H1 (cell line): Measurements from ENCODE around the gene PIK3R4. TPM values are rescaled to one million over a fixed set of nuclear protein-coding genes. Genes with fewer than 3 reads are reported as not detected.

ENCODE experiments used
- CTCF ChIA-PET: fragments of 300-600 bp; sonication (Branson Sonifier 250); formaldehyde crosslinking; loops from one replicate; lab custom pipeline; 2021; ENCODE audit not compliant: partially characterized antibody; lab: Charles Lee
- POLR2A ChIA-PET: fragments of 300-600 bp; sonication (Branson Sonifier 250); formaldehyde crosslinking; loops from one replicate; lab custom pipeline; 2021; ENCODE audit warnings: inconsistent platforms; ENCODE audit not compliant: partially characterized antibody; lab: Charles Lee
- DNase-seq, 2 experiments: peaks; one replicate each; pipeline versions ENCODE4 v3.0.0 to v3.0.0-alpha.2; 2010 to 2022; ENCODE audit warnings: low spot score in 2 of 2, low read depth in 1 of 2, mixed read lengths in 1 of 2
- FAIRE-seq: peaks from 2 replicates; lab custom pipeline; 2011; peaks lifted over from hg19 to GRCh38; lab: Jason Lieb, UNC
- H2AFZ ChIP-seq: 2 replicates; pipeline ENCODE4 v1.8.1; 2012; ENCODE audit warnings: low read length, inconsistent platforms
- H2AK5ac ChIP-seq: 2 replicates; pipeline ENCODE4 v1.6.1; 2013; ENCODE audit warnings: low read depth, low read length
- H2BK120ac ChIP-seq: replicated peaks from 2 replicates; pipeline ENCODE3; 2013; ENCODE audit warnings: low read depth, low read length, inconsistent platforms
- H2BK12ac ChIP-seq: 2 replicates; pipeline ENCODE4 v1.6.1; 2013; ENCODE audit warnings: low read depth, low read length
- H2BK15ac ChIP-seq: 2 replicates; pipeline ENCODE4 v1.6.1; 2013; ENCODE audit warnings: low read length
- H2BK20ac ChIP-seq: 2 replicates; pipeline ENCODE4 v1.6.1; 2013; ENCODE audit warnings: low read length
- H2BK5ac ChIP-seq: 2 replicates; pipeline ENCODE4 v1.6.1; 2013; ENCODE audit warnings: low read depth, low read length
- H3K14ac ChIP-seq: 2 replicates; pipeline ENCODE4 v1.6.1; 2013; ENCODE audit warnings: inconsistent platforms; ENCODE audit not compliant: insufficient read length
- H3K18ac ChIP-seq: 2 replicates; pipeline ENCODE4 v1.6.1; 2013; ENCODE audit warnings: low read length; ENCODE audit errors: extremely low read depth
- H3K23ac ChIP-seq: 2 replicates; pipeline ENCODE4 v1.6.1; 2013; ENCODE audit warnings: inconsistent platforms; ENCODE audit not compliant: insufficient read length
- H3K23me2 ChIP-seq: 2 replicates; pipeline ENCODE4 v1.6.1; 2013; ENCODE audit warnings: low read depth, low read length
- H3K27ac ChIP-seq: 2 replicates; pipeline ENCODE4 v1.6.1; 2011; ENCODE audit warnings: low read depth, low read length, inconsistent platforms
- H3K27me3 ChIP-seq, 4 experiments: replicated peaks in 1 of 4; 1 replicate in 1 of 4; 2 replicates in 3 of 4; pipeline versions ENCODE4 v1.6.1 to v1.8.1; 2011 to 2013; ENCODE audit warnings: low read length in 3 of 4, mild to moderate bottlenecking in 3 of 4, inconsistent platforms in 2 of 4, mixed read lengths in 2 of 4, moderate library complexity in 1 of 4; ENCODE audit not compliant: control insufficient read depth in 3 of 4, insufficient read depth in 3 of 4; ENCODE audit errors: extremely low read depth in 1 of 4
- H3K36me3 ChIP-seq, 4 experiments: 2 replicates each; pipeline versions ENCODE4 v1.6.1 to v1.8.1; 2011 to 2013; ENCODE audit warnings: mild to moderate bottlenecking in 4 of 4, low read length in 3 of 4, moderate library complexity in 2 of 4, control low read depth in 1 of 4, inconsistent platforms in 1 of 4; ENCODE audit not compliant: insufficient read depth in 4 of 4, control insufficient read depth in 2 of 4
- H3K4ac ChIP-seq: replicated peaks from 2 replicates; pipeline ENCODE3; 2013; ENCODE audit warnings: low read length, low read depth, mixed read lengths, inconsistent platforms; ENCODE audit not compliant: insufficient read length
- H3K4me1 ChIP-seq, 4 experiments: replicated peaks in 1 of 4; 1 replicate in 1 of 4; 2 replicates in 3 of 4; pipeline versions ENCODE4 v1.6.1 to v1.8.1; 2011 to 2013; ENCODE audit warnings: low read length in 3 of 4, inconsistent platforms in 2 of 4, mixed read lengths in 1 of 4; ENCODE audit not compliant: insufficient read depth in 4 of 4, control insufficient read depth in 3 of 4
- H3K4me2 ChIP-seq, 2 experiments: 2 replicates each; pipeline versions ENCODE4 v1.6.1 to v1.8.1; 2011 to 2013; ENCODE audit warnings: low read depth in 2 of 2, low read length in 2 of 2, control low read depth in 1 of 2, inconsistent platforms in 1 of 2, mild to moderate bottlenecking in 1 of 2; ENCODE audit not compliant: insufficient read depth in 1 of 2
- H3K4me3 ChIP-seq, 4 experiments: fragments of 200-600, 300-600 bp in 1 of 4; sonication (generic), shearing (Covaris generic), sonication (Bioruptor Twin) in 1 of 4; 2 replicates each; pipeline versions ENCODE4 v1.5.1 to v1.8.1; 2011 to 2016; ENCODE audit warnings: low read length in 4 of 4, low read depth in 3 of 4, control low read depth in 2 of 4, inconsistent platforms in 2 of 4, mild to moderate bottlenecking in 2 of 4, mixed read lengths in 1 of 4, moderate library complexity in 1 of 4; ENCODE audit not compliant: insufficient read depth in 2 of 4; ENCODE audit errors: extremely low read depth in 1 of 4
- H3K56ac ChIP-seq: replicated peaks from 2 replicates; pipeline ENCODE3; 2013; ENCODE audit warnings: low read depth, mild to moderate bottlenecking, mixed read lengths, low read length, inconsistent platforms; ENCODE audit not compliant: insufficient read length
- H3K79me1 ChIP-seq: 2 replicates; pipeline ENCODE4 v1.6.1; 2013; ENCODE audit warnings: low read depth, low read length, control low read depth
- H3K79me2 ChIP-seq, 2 experiments: 2 replicates each; pipeline versions ENCODE4 v1.6.1 to v1.8.1; 2012 to 2013; ENCODE audit warnings: low read length in 2 of 2, mild to moderate bottlenecking in 2 of 2, inconsistent platforms in 1 of 2; ENCODE audit not compliant: insufficient read depth in 2 of 2, control insufficient read depth in 1 of 2
- H3K9ac ChIP-seq, 4 experiments: replicated peaks in 1 of 4; 1 replicate in 1 of 4; 2 replicates in 3 of 4; pipeline versions ENCODE4 v1.6.1 to v1.8.1; 2011 to 2013; ENCODE audit warnings: low read depth in 3 of 4, low read length in 3 of 4, control low read depth in 2 of 4, mild to moderate bottlenecking in 2 of 4, moderate library complexity in 2 of 4, inconsistent platforms in 1 of 4; ENCODE audit errors: extremely low read depth in 1 of 4
- H3K9me3 ChIP-seq, 2 experiments: 2 replicates each; pipeline versions ENCODE4 v1.6.1 to v1.8.1; 2012 to 2013; ENCODE audit warnings: mild to moderate bottlenecking in 2 of 2, moderate library complexity in 2 of 2, control low read depth in 1 of 2, inconsistent platforms in 1 of 2, low read depth in 1 of 2, low read length in 1 of 2, mixed read lengths in 1 of 2; ENCODE audit not compliant: insufficient read depth in 2 of 2
- H4K20me1 ChIP-seq, 2 experiments: replicated peaks in 1 of 2; 2 replicates each; pipeline versions ENCODE3 to v1.8.1; 2011 to 2013; ENCODE audit warnings: inconsistent platforms in 2 of 2, low read length in 2 of 2, mild to moderate bottlenecking in 1 of 2; ENCODE audit not compliant: insufficient read depth in 2 of 2, control insufficient read depth in 1 of 2
- H4K5ac ChIP-seq: 2 replicates; pipeline ENCODE4 v1.6.1; 2013; ENCODE audit warnings: low read length, low read depth, mixed read lengths, inconsistent platforms; ENCODE audit not compliant: insufficient read length
- H4K8ac ChIP-seq: 2 replicates; pipeline ENCODE4 v1.8.0; 2013; ENCODE audit warnings: mild to moderate bottlenecking, moderate library complexity, low read length, inconsistent platforms; ENCODE audit not compliant: insufficient read depth; ENCODE audit errors: extremely low read depth
- H4K91ac ChIP-seq: replicated peaks from 2 replicates; pipeline ENCODE3; 2013; ENCODE audit warnings: low read length, mixed read lengths, inconsistent platforms; ENCODE audit not compliant: insufficient read length
- BRCA1 ChIP-seq: IDR thresholded peaks from 2 replicates; pipeline ENCODE4 v1.6.1; 2012; ENCODE audit warnings: low read depth, low read length, improper control_type of control experiment
- CEBPB ChIP-seq: IDR thresholded peaks from 2 replicates; pipeline ENCODE4 v1.6.1; 2012; ENCODE audit warnings: low read depth, low read length
- TCF12 ChIP-seq: IDR thresholded peaks from 2 replicates; pipeline ENCODE4 v1.6.1; 2011; ENCODE audit warnings: low read depth, mild to moderate bottlenecking, low read length
- WGBS, 2 experiments: shearing (Covaris generic) in 1 of 2; methylation state at CpG; one replicate each; pipeline versions ENCODE4 v1.1.6 to v1.1.7; 2013 to 2015; ENCODE audit warnings: low lambda C conversion rate in 2 of 2, mixed read lengths in 2 of 2, inconsistent platforms in 1 of 2, low coverage in 1 of 2, missing lambda C conversion rate in 1 of 2; ENCODE audit not compliant: insufficient replicate concordance in 2 of 2, insufficient coverage in 1 of 2, insufficient read length in 1 of 2; ENCODE audit errors: extremely low coverage in 1 of 2, missing lambda C conversion rate in 1 of 2; 5-methylcytosine and 5-hydroxymethylcytosine counted together
- polyA plus RNA-seq, 7 experiments: library from polyadenylated mRNA; depleted of rRNA in 3 of 7; stranded (reverse) in 5 of 7; unstranded in 2 of 7; fragments of >200 nt in 5 of 7; fragments of 200-250 nt in 2 of 7; gene quantifications; 1 replicate in 5 of 7; 2 replicates in 1 of 7; 4 replicates in 1 of 7; pipeline versions ENCODE4 v1.2.1 to v1.2.3, GENCODE V29; 2011 to 2013; ENCODE audit warnings: missing spikeins in 2 of 7, mixed read lengths in 2 of 7
- total RNA-seq: library from RNA; stranded (reverse); fragmentation: NEBNext Ultra II Directional; extraction: Animal tissue kit (Norgen Biotek cat#: 25700); gene quantifications from 2 replicates; pipeline ENCODE4 v1.2.1, GENCODE V29; 2021

Gene PIK3R4
- total and polyA plus RNA-seq, 2 of the 8 experiments (the other 6 are each of a cell fraction or from before 2014, with no cell fraction given) = 43.8 to 87.4 TPM

DNA sequence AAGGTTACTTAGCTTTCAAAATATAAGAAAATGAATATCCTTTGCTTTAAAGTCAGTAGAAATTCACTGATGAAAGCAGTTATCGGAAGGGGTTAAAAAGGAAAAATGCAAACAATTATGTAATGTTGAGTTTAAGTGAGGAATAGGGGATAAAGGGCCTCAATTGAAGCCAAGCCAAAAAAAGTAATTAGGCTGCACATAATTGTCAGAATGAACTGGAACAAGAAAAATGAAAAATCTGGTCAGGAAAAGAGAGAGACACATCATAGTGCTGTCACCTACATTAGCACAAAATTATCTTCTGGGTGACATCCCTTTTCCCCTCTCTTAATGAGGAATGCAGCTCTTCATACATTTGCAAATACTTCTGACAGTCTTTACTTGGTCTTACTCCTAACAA is 48.8 kb upstream of the PIK3R4 start:
- H3K36me3 ChIP-seq = no peaks in the 10 kb centered on the region
- H3K14ac ChIP-seq = no peak overlapping the region
- no peak overlapping the region for H4K5ac ChIP-seq
- DNase-seq (no peak), FAIRE-seq (no peak)
- ChIA-PET POLR2A (no interaction called here), CTCF (interaction anchor here (0.7 kb wide), 1 partner anchor 9 kb away, joined by 3 read pairs; no protein-coding TSS in a partner anchor)
- no peak overlapping the region for H4K91ac ChIP-seq
- no peak overlapping the region for H4K8ac ChIP-seq
- H2BK20ac ChIP-seq = no peak overlapping the region
- H3K27me3 ChIP-seq = no peaks in the 10 kb centered on the region
- no peaks in the 10 kb centered on the region for H3K9me3 ChIP-seq
- H3K9ac ChIP-seq = no peak overlapping the region
- no peak overlapping the region for H3K18ac ChIP-seq
- peaks cover 0 to 6% (median 2%) of the 10 kb centered on the region in 4 experiments; a peak in 3 of 7 replicates for H3K4me1 ChIP-seq
- no peak overlapping the region for H2BK15ac ChIP-seq
- TF ChIP-seq BRCA1 (no peak), TCF12 (no peak), CEBPB (no peak)
- no peaks in the 10 kb centered on the region for H3K79me2 ChIP-seq
- H3K4ac ChIP-seq = no peak overlapping the region
- no peak overlapping the region for H3K23ac ChIP-seq
- no peak overlapping the region for H3K56ac ChIP-seq
- H3K4me2 ChIP-seq = 0 out of 4 replicates have a peak overlapping the region, but pooled peaks of 1 of the 2 experiments have one; percentile 4
- no peaks in the 10 kb centered on the region for H4K20me1 ChIP-seq
- H2BK12ac ChIP-seq = no peak overlapping the region
- no peak overlapping the region for H2AK5ac ChIP-seq
- H3K23me2 ChIP-seq = no peaks in the 10 kb centered on the region
- no peak overlapping the region for H3K4me3 ChIP-seq
- 0 out of 2 replicates have a peak overlapping the region, but pooled peaks have one; percentile 33 for H2AFZ ChIP-seq
- H3K79me1 ChIP-seq = no peaks in the 10 kb centered on the region
- 86 to 100% methylated on average over 1 of the region's 1 CpG for WGBS, 2 experiments
- H2BK120ac ChIP-seq = no peak overlapping the region
- H3K27ac ChIP-seq = no peak overlapping the region
- no peak overlapping the region for H2BK5ac ChIP-seq
